Umbilical cord (tissue), 2 donors: ENCODE results near the gene EIF2B5. TPM values are rescaled to one million over a fixed set of nuclear protein-coding genes. Genes with fewer than 3 reads are reported as not detected.

Experiments used
- DNase-seq: peaks from one replicate; pipeline ENCODE4 v3.0.0-alpha.2; 2015; ENCODE audit warnings: low spot score
- total RNA-seq: library from RNA; depleted of rRNA; stranded (reverse); fragments of >200 nt; gene quantifications from one replicate; pipeline ENCODE4 v1.2.3, GENCODE V29; 2014; ENCODE audit warnings: low replicate concordance; ENCODE audit not compliant: insufficient read depth

Gene EIF2B5
- total RNA-seq, 1 donor from 2014 or later: 24.3 TPM

- no peak for DNase-seq
Observed at GRCh38 chr3:184173374-184173722, 38.2 kb downstream of the EIF2B5 start.

GRCh38 chr3:184174284-184174645, 39.1 kb downstream of the EIF2B5 start:
- no peak for DNase-seq

- DNase-seq: peak; percentile 100
Observed at GRCh38 chr3:184174646-184175492, 39.7 kb downstream of the EIF2B5 start, which contains the start of gene AP2M1. AP2M1 (plus strand) TSS chr3:184174855; CDS start chr3:184176994, 2,139 bp downstream.

GRCh38 chr3:184175506-184175905, 40.3 kb downstream of the EIF2B5 start:
- no peak for DNase-seq

- no peak for DNase-seq
Observed at GRCh38 chr3:184175981-184176376, 40.8 kb downstream of the EIF2B5 start.

GRCh38 chr3:184176377-184177330, 41.5 kb downstream of the EIF2B5 start:
- peak; percentile 97 for DNase-seq

GRCh38 chr3:184177331-184177731, 42.2 kb downstream of the EIF2B5 start:
- DNase-seq: peak; percentile 76

- no peak for DNase-seq
Observed at GRCh38 chr3:184177767-184178306, 42.7 kb downstream of the EIF2B5 start.

GRCh38 chr3:184178521-184179138, 43.5 kb downstream of the EIF2B5 start:
- no peak for DNase-seq

- no peak for DNase-seq
Observed at GRCh38 chr3:184180165-184180564, 45.0 kb downstream of the EIF2B5 start.

- DNase-seq: no peak
Observed at GRCh38 chr3:184181596-184181995, 46.4 kb downstream of the EIF2B5 start.

GRCh38 chr3:184183679-184184078, 48.5 kb downstream of the EIF2B5 start:
- DNase-seq: no peak

GRCh38 chr3:184184546-184185230, 49.5 kb downstream of the EIF2B5 start:
- DNase-seq: no peak

GRCh38 chr3:184185461-184186183, 50.5 kb downstream of the EIF2B5 start:
- DNase-seq: peak; percentile 100

GRCh38 chr3:184186184-184186901, 51.2 kb downstream of the EIF2B5 start, which contains the start of gene ABCF3:
ABCF3 (plus strand) TSS chr3:184186199; CDS start chr3:184186208, 9 bp downstream.
- DNase-seq: no peak

GRCh38 chr3:184186902-184187207, 51.7 kb downstream of the EIF2B5 start:
- DNase-seq: no peak

GRCh38 chr3:184188080-184188479, 52.9 kb downstream of the EIF2B5 start:
- DNase-seq: no peak

- DNase-seq: no peak
Observed at GRCh38 chr3:184189421-184189820, 54.3 kb downstream of the EIF2B5 start.

- no peak for DNase-seq
Observed at GRCh38 chr3:184192889-184193288, 57.7 kb downstream of the EIF2B5 start.
